OCI-LY7 (cell line): Measurements from ENCODE around the gene ZNF416. TPM values are rescaled to one million over a fixed set of nuclear protein-coding genes. Genes with fewer than 3 reads are reported as not detected.

Experiments used
- BruUV-seq: library from RNA; stranded (reverse); fragments of 400-500 nt; replicated peaks from 2 replicates; lab custom pipeline; 2021; lab: Mats Ljungman, UMichigan
- CTCF ChIA-PET: fragments of 300-600 bp; sonication (Branson Sonifier 250); formaldehyde crosslinking; loops from one replicate; lab custom pipeline; 2022; ENCODE audit warnings: antibody characterized with exemption; ENCODE audit not compliant: unreplicated experiment; lab: Charles Lee
- POLR2A ChIA-PET: fragments of 300-600 bp; sonication (Branson Sonifier 250); formaldehyde crosslinking; loops from one replicate; lab custom pipeline; 2022; ENCODE audit warnings: antibody characterized with exemption; lab: Charles Lee
- DNase-seq: peaks from one replicate; pipeline ENCODE4 v3.0.0-alpha.2; 2015; ENCODE audit warnings: low spot score
- H2AFZ ChIP-seq: fragments of 200-600 bp; sonication (generic), shearing (Covaris generic); 2 replicates; pipeline ENCODE4 v1.6.1; 2014; ENCODE audit warnings: mild to moderate bottlenecking, antibody characterized with exemption, low read length, moderate library complexity
- H3K27ac ChIP-seq: fragments of 200-600 bp; sonication (generic); 2 replicates; pipeline ENCODE4 v1.5.1; 2014; ENCODE audit warnings: mixed run types, low read depth, mild to moderate bottlenecking, moderate library complexity, low read length, inconsistent platforms; ENCODE audit not compliant: poor library complexity, severe bottlenecking
- H3K36me3 ChIP-seq: fragments of 200-600 bp; sonication (generic); 2 replicates; pipeline ENCODE4 v1.6.1; 2014; ENCODE audit warnings: mild to moderate bottlenecking, antibody characterized with exemption, low read length, moderate library complexity, mixed read lengths; ENCODE audit not compliant: insufficient read depth
- H3K4me1 ChIP-seq: fragments of 200-600 bp; sonication (generic); 2 replicates; pipeline ENCODE4 v1.5.1; 2014; ENCODE audit warnings: mild to moderate bottlenecking, low read length; ENCODE audit not compliant: insufficient read depth, poor library complexity, severe bottlenecking
- H3K4me2 ChIP-seq: fragments of 200-600 bp; sonication (generic); 2 replicates; pipeline ENCODE4 v1.6.1; 2014; ENCODE audit warnings: mild to moderate bottlenecking, low read length
- H3K4me3 ChIP-seq: fragments of 200-600 bp; sonication (generic); 2 replicates; pipeline ENCODE4 v1.5.1; 2014; ENCODE audit warnings: mild to moderate bottlenecking, low read depth, low read length; ENCODE audit not compliant: poor library complexity, severe bottlenecking
- H3K79me2 ChIP-seq: fragments of 200-600 bp; sonication (generic); 2 replicates; pipeline ENCODE4 v1.6.1; 2016; ENCODE audit warnings: low read depth, mild to moderate bottlenecking, low read length, moderate library complexity, mixed read lengths; ENCODE audit not compliant: insufficient read depth
- H3K9me2 ChIP-seq: fragments of 200-600 bp; sonication (generic); 2 replicates; pipeline ENCODE4 v1.6.1; 2016; ENCODE audit warnings: mild to moderate bottlenecking, low read length, mixed read lengths; ENCODE audit not compliant: insufficient read depth
- H3K9me3 ChIP-seq: fragments of 200-600 bp; sonication (generic); 2 replicates; pipeline ENCODE4 v1.6.1; 2014; ENCODE audit warnings: mild to moderate bottlenecking, mixed run types, low read length, mixed read lengths
- H4K20me1 ChIP-seq: fragments of 200-600 bp; sonication (generic); 2 replicates; pipeline ENCODE4 v1.6.1; 2014; ENCODE audit warnings: mild to moderate bottlenecking, antibody characterized with exemption, low read length, moderate library complexity, mixed read lengths; ENCODE audit not compliant: insufficient read depth
- CTCF ChIP-seq: fragments of 200-600 bp; sonication (generic); conservative IDR thresholded peaks from 2 replicates; pipeline ENCODE4 v1.5.1; 2014; ENCODE audit warnings: mild to moderate bottlenecking, antibody characterized with exemption, low read length, moderate library complexity, mixed read lengths
- EZH2phosphoT487 ChIP-seq: fragments of 200-600 bp; sonication (generic); IDR thresholded peaks from 2 replicates; pipeline ENCODE4 v1.6.1; 2018; ENCODE audit warnings: low read depth, borderline replicate concordance, mild to moderate bottlenecking, mixed run types, antibody characterized with exemption, low read length, moderate library complexity, mixed read lengths
- intact Hi-C: fragments of 100-400 bp; cut with micrococcal nuclease; formaldehyde crosslinking; loops from one replicate; pipeline ENCODE4 v1.10.0; 2022; ENCODE audit not compliant: unreplicated experiment
- total RNA-seq, 2 experiments: library from RNA; depleted of rRNA in 1 of 2; stranded (reverse); fragments of >200 nt in 1 of 2; shearing (Covaris generic) in 1 of 2; gene quantifications; 2 replicates each; pipeline ENCODE4 v1.2.3, GENCODE V29; 2014 to 2022

ZNF416 gene
- total RNA-seq, 2 experiments from 2014 or later: 3.1 to 5.0 TPM

GRCh38 chr19:57599761-57600383 is 21.2 kb upstream of the ZNF416 start, which contains the start of gene ZNF530:
ZNF530 (plus strand) TSS chr19:57599885; CDS start chr19:57604346, 4,461 bp downstream.
- H3K79me2 ChIP-seq: no peaks in the 10 kb centered on the region
- TF ChIP-seq CTCF (no peak), EZH2phosphoT487 (no peak)
- peaks cover 15% of the 10 kb centered on the region for H3K4me1 ChIP-seq
- ChIA-PET POLR2A (interaction anchor here (0.8 kb wide), 1 partner anchor 11 kb away, joined by 3 read pairs; no protein-coding TSS in a partner anchor), CTCF (no interaction called here)
- H3K9me2 ChIP-seq: no peaks in the 10 kb centered on the region
- no peaks in the 10 kb centered on the region for H4K20me1 ChIP-seq
- H3K4me2 ChIP-seq: peak within 1 kb of the TSS; percentile 73
- peak within 1 kb of the TSS; percentile 95 for H2AFZ ChIP-seq
- H3K27ac ChIP-seq: no peak within 1 kb of the TSS
- DNase-seq: peak; percentile 94
- peaks cover 10% of the 10 kb centered on the region; the same call in 1 of the 2 replicates for H3K9me3 ChIP-seq
- peaks cover 34% of the 10 kb centered on the region for H3K36me3 ChIP-seq
- intact Hi-C loops: no loop called here
- H3K4me3 ChIP-seq: peak within 1 kb of the TSS; percentile 81
- no TSS peak for BruUV-seq

GRCh38 chr19:57599377-57599760 is 20.7 kb upstream of the ZNF416 start:
- DNase-seq: no peak
- intact Hi-C loops: no loop called here
- Histone ChIP-seq H3K4me2 (peak overlapping the region; percentile 73), H3K4me3 (peak overlapping the region; percentile 81), H3K9me2 (no peaks in the 10 kb centered on the region), H3K27ac (no peak overlapping the region), H3K79me2 (no peaks in the 10 kb centered on the region), H4K20me1 (no peaks in the 10 kb centered on the region), H2AFZ (peak overlapping the region; percentile 95), H3K36me3 (peaks cover 29% of the 10 kb centered on the region), H3K4me1 (peaks cover 15% of the 10 kb centered on the region), H3K9me3 (peaks cover 10% of the 10 kb centered on the region; the same call in 1 of the 2 replicates)
- TF ChIP-seq EZH2phosphoT487 (no peak), CTCF (no peak)
- no TSS peak for BruUV-seq
- ChIA-PET POLR2A (interaction anchor here (0.8 kb wide), 1 partner anchor 11 kb away, joined by 3 read pairs; no protein-coding TSS in a partner anchor), CTCF (no interaction called here)

- Histone ChIP-seq H3K9me2 (no peaks in the 10 kb centered on the region), H2AFZ (no peak overlapping the region), H3K79me2 (no peaks in the 10 kb centered on the region), H3K4me2 (no peak overlapping the region), H3K4me3 (no peak overlapping the region), H4K20me1 (no peaks in the 10 kb centered on the region), H3K27ac (no peak overlapping the region), H3K4me1 (no peaks in the 10 kb centered on the region), H3K36me3 (no peaks in the 10 kb centered on the region), H3K9me3 (no peaks in the 10 kb centered on the region)
- TF ChIP-seq EZH2phosphoT487: no peak
- no peak for TF ChIP-seq CTCF
- no TSS peak for BruUV-seq
- intact Hi-C loops: no loop called here
- ChIA-PET POLR2A (no interaction called here), CTCF (no interaction called here)
- no peak for DNase-seq
Measured at GRCh38 chr19:57587529-57587928, 8.8 kb upstream of the ZNF416 start.
